ENCODE results near the gene CEP250. TPM values are rescaled to one million over a fixed set of nuclear protein-coding genes. Genes with fewer than 3 reads are reported as not detected.

CEP250 gene
- polyA plus RNA-seq, 1 donor from 2014 or later, result 22.0 TPM

- Histone ChIP-seq H3K27me3 (ENCODE audit: insufficient read depth, low read depth, low read length) (no peaks in the 10 kb centered on the region), H4K20me1 (ENCODE audit: insufficient read depth) (no peaks in the 10 kb centered on the region), H3K9ac (ENCODE audit: low read length) (no peak overlapping the region), H2AFZ (ENCODE audit: low read depth, low read length) (no peak overlapping the region), H3K36me3 (ENCODE audit: insufficient read depth, low read length) (no peaks in the 10 kb centered on the region), H3K9me3 (ENCODE audit: low read length) (no peaks in the 10 kb centered on the region), H3K4me2 (ENCODE audit: low read length) (no peak overlapping the region), H3K9me2 (ENCODE audit: insufficient read depth, low read length) (no peaks in the 10 kb centered on the region), H3K27ac (ENCODE audit: low read length) (no peak overlapping the region), H3K4me3 (ENCODE audit: low read length) (no peak overlapping the region), H3F3A (ENCODE audit: insufficient read depth, low read length, poor library complexity, severe bottlenecking) (no peaks in the 10 kb centered on the region), H3K79me2 (replicated peaks; ENCODE audit: insufficient read depth, low read length) (no peaks in the 10 kb centered on the region)
- TF ChIP-seq EP300 (conservative IDR thresholded peaks at IDR 0.05; ENCODE audit: poor library complexity, severe bottlenecking) (no peak), REST (IDR thresholded peaks at IDR 0.05; ENCODE audit: borderline replicate concordance) (no peak), SMC3 (conservative IDR thresholded peaks at IDR 0.05; ENCODE audit: poor library complexity) (no peak), POLR2AphosphoS5 (IDR thresholded peaks at IDR 0.05) (no peak), TAF1 (IDR thresholded peaks at IDR 0.05; ENCODE audit: low read depth) (no peak), MXI1 (conservative IDR thresholded peaks at IDR 0.05; ENCODE audit: poor library complexity, severe bottlenecking) (no peak)
These were observed 10.6 kb downstream of the CEP250 start for GRCh38 chr20:35465976-35466375.

- Histone ChIP-seq H3K9me3 (ENCODE audit: low read length) (no peaks in the 10 kb centered on the region), H3K79me2 (replicated peaks; ENCODE audit: insufficient read depth, low read length) (no peaks in the 10 kb centered on the region), H4K20me1 (ENCODE audit: insufficient read depth) (no peaks in the 10 kb centered on the region), H3K27ac (ENCODE audit: low read length) (no peak overlapping the region), H3K4me3 (ENCODE audit: low read length) (no peak overlapping the region), H2AFZ (ENCODE audit: low read depth, low read length) (no peak overlapping the region), H3K4me2 (ENCODE audit: low read length) (no peak overlapping the region), H3K9ac (ENCODE audit: low read length) (no peak overlapping the region), H3K36me3 (ENCODE audit: insufficient read depth, low read length) (no peaks in the 10 kb centered on the region), H3K9me2 (ENCODE audit: insufficient read depth, low read length) (no peaks in the 10 kb centered on the region), H3F3A (ENCODE audit: insufficient read depth, low read length, poor library complexity, severe bottlenecking) (no peaks in the 10 kb centered on the region), H3K27me3 (ENCODE audit: insufficient read depth, low read depth, low read length) (no peaks in the 10 kb centered on the region)
- no peak for TF ChIP-seq SMC3 (conservative IDR thresholded peaks at IDR 0.05; ENCODE audit: poor library complexity)
- TF ChIP-seq MXI1 (conservative IDR thresholded peaks at IDR 0.05; ENCODE audit: poor library complexity, severe bottlenecking), result no peak
- TF ChIP-seq CTCF (IDR thresholded peaks at IDR 0.05; ENCODE audit: poor library complexity, severe bottlenecking), result no peak
- TF ChIP-seq EP300 (conservative IDR thresholded peaks at IDR 0.05; ENCODE audit: poor library complexity, severe bottlenecking), result no peak
- no peak for TF ChIP-seq EZH2 (IDR thresholded peaks at IDR 0.05; ENCODE audit: borderline replicate concordance, insufficient read depth, low read length, poor library complexity, severe bottlenecking)
- TF ChIP-seq POLR2AphosphoS5 (IDR thresholded peaks at IDR 0.05), result no peak
- no peak for TF ChIP-seq REST (IDR thresholded peaks at IDR 0.05; ENCODE audit: borderline replicate concordance)
- TF ChIP-seq TAF1 (IDR thresholded peaks at IDR 0.05; ENCODE audit: low read depth), result no peak
- no peak for TF ChIP-seq RAD21 (conservative IDR thresholded peaks at IDR 0.05)
These were observed 11.5 kb downstream of the CEP250 start for GRCh38 chr20:35466856-35467255.

Data from neural cell (in vitro differentiated cells).